DMS53 treated with DMSO at 0.1 percent for 48 hours (cell line): ENCODE data around the gene ANKRD29.
"Not testable (repeated sequence)": the region's sequence is repeated elsewhere in the genome, so short reads cannot be mapped to it uniquely, and the experiment has no call there.

Source experiments
- DNase-seq: peaks from one replicate; lab custom pipeline; 2025; ENCODE audit not compliant: unreplicated experiment; lab: John Stamatoyannopoulos, UW

ANKRD29 gene

GRCh38 chr18:23645568-23646175 lies 17.0 kb downstream of the ANKRD29 start:
- DNase-seq, result no peak

- no peak for DNase-seq
Measured at GRCh38 chr18:23643815-23644490, 18.8 kb downstream of the ANKRD29 start.

GRCh38 chr18:23641937-23642666 lies 20.6 kb downstream of the ANKRD29 start:
- no peak for DNase-seq

- no peak for DNase-seq
Measured at GRCh38 chr18:23641143-23641720, 21.5 kb downstream of the ANKRD29 start.

- DNase-seq, result no peak
Measured at GRCh38 chr18:23640052-23640451, 22.7 kb downstream of the ANKRD29 start.

GRCh38 chr18:23636433-23636832 lies 26.3 kb downstream of the ANKRD29 start:
- DNase-seq, result not testable (repeated sequence)

GRCh38 chr18:23636071-23636399 lies 26.7 kb downstream of the ANKRD29 start:
- no peak for DNase-seq

GRCh38 chr18:23635283-23636070 lies 27.2 kb downstream of the ANKRD29 start:
- no peak for DNase-seq

- no peak for DNase-seq
Measured at GRCh38 chr18:23634692-23635091, 28.0 kb downstream of the ANKRD29 start.

- no peak for DNase-seq
Measured at GRCh38 chr18:23632615-23633014, 30.1 kb downstream of the ANKRD29 start.

GRCh38 chr18:23631746-23632145 lies 31.0 kb downstream of the ANKRD29 start:
- no peak for DNase-seq

GRCh38 chr18:23631312-23631711 lies 31.4 kb downstream of the ANKRD29 start:
- no peak for DNase-seq

- DNase-seq, result peak; percentile 95
Measured at GRCh38 chr18:23629444-23629946, 33.2 kb downstream of the ANKRD29 start.

GRCh38 chr18:23627970-23628369 lies 34.7 kb downstream of the ANKRD29 start:
- DNase-seq, result no peak

- DNase-seq, result peak; percentile 76
Measured at GRCh38 chr18:23627321-23627720, 35.4 kb downstream of the ANKRD29 start.

GRCh38 chr18:23626451-23627279 lies 36.0 kb downstream of the ANKRD29 start:
- DNase-seq, result peak; percentile 44

GRCh38 chr18:23623040-23623439 lies 39.7 kb downstream of the ANKRD29 start:
- no peak for DNase-seq

GRCh38 chr18:23619388-23619881 lies 43.3 kb downstream of the ANKRD29 start:
- DNase-seq, result no peak

GRCh38 chr18:23618862-23619387 lies 43.8 kb downstream of the ANKRD29 start:
- no peak for DNase-seq
